ENCODE results near the gene ZNF500.
"Not testable (repeated sequence)": the region's sequence is repeated elsewhere in the genome, so short reads cannot be mapped to it uniquely, and the experiment has no call there.

ZNF500 gene

GRCh38 chr16:4738370-4738769, 28.6 kb downstream of the ZNF500 start:
- not testable (repeated sequence) for DNase-seq

- no peak for DNase-seq
Observed at GRCh38 chr16:4737545-4737944, 29.4 kb downstream of the ZNF500 start.

- no peak for DNase-seq
Observed at GRCh38 chr16:4736546-4736945, 30.4 kb downstream of the ZNF500 start.

GRCh38 chr16:4734730-4735535, 32.0 kb downstream of the ZNF500 start:
- peak; percentile 86 to 94 (median 92) for DNase-seq

GRCh38 chr16:4734063-4734729, 32.8 kb downstream of the ZNF500 start, which contains the start of the genes ANKS3 and DNAAF8:
Gene ANKS3 (minus strand): TSS chr16:4734271. CDS start chr16:4730149, 4,122 bp downstream.
Gene DNAAF8 (plus strand): TSS chr16:4734537. CDS start chr16:4736515, 1,978 bp downstream.
- peak; percentile 69 to 80 (median 72) for DNase-seq

GRCh38 chr16:4733747-4734062, 33.3 kb downstream of the ZNF500 start:
- DNase-seq = peak in 1 of 5 donors; percentile 9

- no peak for DNase-seq
Observed at GRCh38 chr16:4733211-4733742, 33.7 kb downstream of the ZNF500 start.

GRCh38 chr16:4729876-4730275, 37.1 kb downstream of the ZNF500 start:
- no peak for DNase-seq

GRCh38 chr16:4728676-4729075, 38.3 kb downstream of the ZNF500 start:
- DNase-seq = no peak

GRCh38 chr16:4726616-4727015, 40.3 kb downstream of the ZNF500 start:
- DNase-seq = no peak

- no peak for DNase-seq
Observed at GRCh38 chr16:4724661-4725270, 42.2 kb downstream of the ZNF500 start.

GRCh38 chr16:4723071-4723767, 43.7 kb downstream of the ZNF500 start:
- no peak for DNase-seq

GRCh38 chr16:4718466-4718865, 48.5 kb downstream of the ZNF500 start:
- no peak for DNase-seq

GRCh38 chr16:4714996-4715395, 52.0 kb downstream of the ZNF500 start:
- DNase-seq = no peak

GRCh38 chr16:4713663-4714501, 53.1 kb downstream of the ZNF500 start:
- DNase-seq = no peak

GRCh38 chr16:4709481-4709880, 57.5 kb downstream of the ZNF500 start:
- DNase-seq = no peak

- no peak for DNase-seq
Observed at GRCh38 chr16:4706871-4707270, 60.1 kb downstream of the ZNF500 start.

- no peak for DNase-seq
Observed at GRCh38 chr16:4704913-4705312, 62.0 kb downstream of the ZNF500 start.

GRCh38 chr16:4704491-4704890, 62.5 kb downstream of the ZNF500 start:
- DNase-seq = no peak

GRCh38 chr16:4703906-4704305, 63.1 kb downstream of the ZNF500 start:
- no peak for DNase-seq

GRCh38 chr16:4702466-4702808, 64.5 kb downstream of the ZNF500 start:
- DNase-seq = no peak
